GM19397 (cell line): ENCODE data around the gene SLC66A1.

Experiments
- ATAC-seq: cut with Tn5 transposase; IDR thresholded peaks from one replicate; pipeline ENCODE4 v1.9.1; 2021; ENCODE audit warnings: mild to moderate bottlenecking, moderate library complexity; ENCODE audit not compliant: unreplicated experiment

SLC66A1 gene

DNA sequence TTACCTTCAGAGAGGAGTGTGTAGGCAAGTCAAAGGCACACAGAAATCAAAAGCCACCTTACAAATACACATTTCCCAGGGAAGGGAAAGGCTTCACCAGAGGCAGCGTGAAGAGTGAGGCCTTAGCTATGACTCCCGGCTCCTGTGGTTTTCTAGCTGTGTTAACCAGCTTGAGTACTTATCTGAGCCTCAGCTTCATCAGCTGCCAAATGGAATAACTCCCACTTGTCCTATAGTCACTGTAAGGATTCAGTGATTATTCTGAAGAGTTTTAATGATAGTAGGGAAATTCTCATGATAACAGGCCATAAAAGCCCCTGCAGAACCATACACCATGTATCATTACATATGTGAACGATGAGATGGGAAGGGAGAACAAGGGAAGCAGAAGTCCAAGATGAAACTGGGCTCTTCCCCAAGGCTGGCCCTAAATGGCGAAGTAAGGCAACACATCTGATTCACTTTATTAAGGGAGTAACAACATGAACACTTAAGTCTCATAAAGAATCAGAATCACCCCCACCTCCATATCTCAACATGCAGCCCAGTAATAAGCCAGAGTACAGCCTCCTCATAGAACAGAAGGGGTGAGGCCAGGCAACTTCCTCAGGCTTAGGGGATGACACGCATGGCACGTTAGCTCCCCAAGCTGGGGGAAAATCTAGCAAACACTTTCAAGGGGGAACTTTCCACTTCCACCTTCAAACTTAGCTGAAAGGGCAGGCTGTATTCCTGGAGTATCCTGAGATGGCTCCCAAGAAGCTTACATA lies 63.7 kb downstream of the SLC66A1 start:
- no peak for ATAC-seq

DNA sequence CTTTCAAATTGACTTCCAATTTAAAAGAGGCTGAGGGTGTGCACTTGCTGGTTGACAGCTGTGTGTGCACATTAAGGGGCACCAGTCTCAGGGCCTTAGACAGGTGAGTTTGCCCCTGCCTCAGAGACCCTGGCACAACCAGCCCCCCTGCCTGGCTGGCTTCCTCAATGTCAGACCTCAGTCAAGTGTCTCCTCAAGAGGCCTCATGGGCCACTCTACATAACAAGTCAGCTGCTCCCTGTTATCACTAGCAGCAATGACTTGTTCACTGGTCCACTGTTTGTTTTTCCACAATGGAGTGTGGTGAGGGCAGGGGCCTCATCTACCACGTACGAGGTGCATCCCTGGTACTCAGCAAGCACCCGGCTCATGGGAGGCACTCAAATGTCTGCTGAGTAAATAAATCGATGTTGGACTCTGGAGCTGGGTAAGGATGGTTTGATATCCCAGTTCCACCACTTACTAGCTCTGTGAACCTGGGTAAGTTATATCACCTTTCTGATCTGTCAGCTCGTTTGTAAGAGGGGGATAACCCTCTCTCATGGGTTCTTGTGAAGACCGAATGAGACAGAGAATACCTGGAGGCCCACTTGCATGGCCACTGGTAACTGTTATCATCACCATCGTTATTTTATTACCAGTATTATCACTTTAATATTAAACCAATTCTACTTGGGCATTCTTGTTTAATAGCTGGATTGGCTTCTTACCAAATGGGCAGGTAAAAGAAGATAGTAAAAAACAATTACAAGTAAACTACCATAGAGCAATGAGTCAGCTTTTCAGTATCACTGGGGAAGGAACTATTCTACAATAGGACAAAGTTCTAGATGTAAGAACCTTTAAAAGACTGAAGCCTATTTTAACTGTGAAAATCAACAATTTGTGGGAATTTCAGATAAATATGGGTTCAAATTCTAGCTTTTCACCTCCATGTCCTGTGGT lies 64.6 kb downstream of the SLC66A1 start:
- ATAC-seq = no peak

DNA sequence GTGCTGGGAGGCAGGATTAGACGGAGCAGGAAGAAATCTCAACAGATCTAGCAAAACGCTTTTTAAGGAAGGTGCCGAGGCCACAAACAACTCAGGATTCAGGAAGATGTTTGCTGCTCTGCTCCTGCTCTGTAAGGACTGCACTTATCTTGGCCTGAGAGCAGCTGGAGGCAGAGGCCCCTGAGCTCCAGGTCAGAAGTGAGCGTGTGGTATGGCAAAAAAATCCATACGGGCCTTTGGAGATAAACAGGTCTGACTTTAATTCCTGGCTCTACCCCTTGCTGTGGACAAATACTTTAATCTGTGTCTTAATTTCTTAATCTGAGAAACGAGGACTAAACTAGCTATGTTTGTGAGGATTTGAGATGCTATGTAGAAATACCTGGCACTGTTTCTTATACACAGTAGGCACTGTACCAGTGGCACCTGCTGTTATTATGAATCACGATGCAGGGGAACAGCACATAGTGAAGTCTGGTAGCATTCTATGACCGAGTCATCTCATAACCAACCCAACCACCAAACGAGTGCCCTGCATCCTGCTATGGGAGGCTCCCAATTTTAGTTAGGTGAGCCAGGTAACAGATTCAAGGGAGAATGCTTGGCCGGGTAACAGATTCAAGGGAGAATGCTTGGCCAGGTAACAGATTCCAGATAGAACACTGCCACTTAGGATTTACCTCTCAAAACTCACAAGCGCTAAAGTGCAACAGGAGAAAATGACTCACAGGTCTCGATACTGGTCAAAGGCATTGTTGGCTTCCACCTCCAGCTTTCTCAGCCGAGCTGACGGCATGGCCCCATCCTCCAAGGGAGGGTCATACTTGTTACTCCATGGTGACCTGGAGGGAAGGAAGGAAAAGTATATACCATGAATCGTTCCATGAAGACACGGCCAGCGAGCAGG lies 65.9 kb downstream of the SLC66A1 start:
- no peak for ATAC-seq
